ENCODE data around the gene KIF1A.

Gene KIF1A

DNA sequence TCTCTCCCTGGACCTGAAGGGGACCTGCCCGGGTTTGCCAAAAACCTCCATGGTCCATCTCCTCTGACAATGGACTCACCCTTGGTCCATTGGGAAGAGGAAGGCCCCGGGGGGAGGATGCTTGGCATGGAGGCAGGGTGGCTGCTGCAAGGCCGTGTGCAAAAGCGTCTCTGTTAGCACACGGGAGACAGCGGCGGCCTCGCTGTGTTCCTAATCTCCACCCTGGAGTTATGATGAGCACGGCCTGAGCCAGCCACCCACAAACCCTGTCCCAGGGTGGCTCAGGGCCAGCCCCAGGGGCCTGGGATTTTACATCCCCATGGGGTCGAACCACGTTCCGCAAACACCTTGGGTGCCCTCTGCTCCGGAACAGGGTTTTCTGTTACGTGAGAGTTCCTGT, 92.6 kb downstream of the KIF1A start:
- Histone ChIP-seq H3K9ac (ENCODE audit: low read depth, low read length, poor library complexity, severe bottlenecking) (no peak overlapping the region), H3K27me3 (ENCODE audit: insufficient read depth, low read length, poor library complexity, severe bottlenecking) (no peaks in the 10 kb centered on the region), H3K4me3 (ENCODE audit: low read length, poor library complexity, severe bottlenecking) (no peak overlapping the region), H3K4me1 (ENCODE audit: insufficient read depth, low read length, poor library complexity, severe bottlenecking) (no peaks in the 10 kb centered on the region), H2AFZ (ENCODE audit: low read length) (no peak overlapping the region), H3F3A (ENCODE audit: low read depth) (no peaks in the 10 kb centered on the region), H3K79me2 (ENCODE audit: insufficient read depth, low read length) (no peaks in the 10 kb centered on the region), H3K9me2 (replicated peaks; ENCODE audit: low read depth, low read length) (no peaks in the 10 kb centered on the region), H3K36me3 (ENCODE audit: insufficient read depth, low read length) (no peaks in the 10 kb centered on the region), H4K20me1 (ENCODE audit: insufficient read depth, low read length, poor library complexity, severe bottlenecking) (no peaks in the 10 kb centered on the region), H3K4me2 (ENCODE audit: low read depth, low read length, poor library complexity, severe bottlenecking) (no peak overlapping the region), H3K9me3 (ENCODE audit: insufficient read depth, low read depth, low read length) (no peaks in the 10 kb centered on the region)
- TF ChIP-seq EZH2phosphoT487 (IDR thresholded peaks at IDR 0.05; ENCODE audit: borderline replicate concordance): no peak
- TF ChIP-seq, protein P1, sequence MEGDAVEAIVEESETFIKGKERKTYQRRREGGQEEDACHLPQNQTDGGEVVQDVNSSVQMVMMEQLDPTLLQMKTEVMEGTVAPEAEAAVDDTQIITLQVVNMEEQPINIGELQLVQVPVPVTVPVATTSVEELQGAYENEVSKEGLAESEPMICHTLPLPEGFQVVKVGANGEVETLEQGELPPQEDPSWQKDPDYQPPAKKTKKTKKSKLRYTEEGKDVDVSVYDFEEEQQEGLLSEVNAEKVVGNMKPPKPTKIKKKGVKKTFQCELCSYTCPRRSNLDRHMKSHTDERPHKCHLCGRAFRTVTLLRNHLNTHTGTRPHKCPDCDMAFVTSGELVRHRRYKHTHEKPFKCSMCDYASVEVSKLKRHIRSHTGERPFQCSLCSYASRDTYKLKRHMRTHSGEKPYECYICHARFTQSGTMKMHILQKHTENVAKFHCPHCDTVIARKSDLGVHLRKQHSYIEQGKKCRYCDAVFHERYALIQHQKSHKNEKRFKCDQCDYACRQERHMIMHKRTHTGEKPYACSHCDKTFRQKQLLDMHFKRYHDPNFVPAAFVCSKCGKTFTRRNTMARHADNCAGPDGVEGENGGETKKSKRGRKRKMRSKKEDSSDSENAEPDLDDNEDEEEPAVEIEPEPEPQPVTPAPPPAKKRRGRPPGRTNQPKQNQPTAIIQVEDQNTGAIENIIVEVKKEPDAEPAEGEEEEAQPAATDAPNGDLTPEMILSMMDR (conservative IDR thresholded peaks at IDR 0.05; ENCODE audit: low read length): no peak

DNA sequence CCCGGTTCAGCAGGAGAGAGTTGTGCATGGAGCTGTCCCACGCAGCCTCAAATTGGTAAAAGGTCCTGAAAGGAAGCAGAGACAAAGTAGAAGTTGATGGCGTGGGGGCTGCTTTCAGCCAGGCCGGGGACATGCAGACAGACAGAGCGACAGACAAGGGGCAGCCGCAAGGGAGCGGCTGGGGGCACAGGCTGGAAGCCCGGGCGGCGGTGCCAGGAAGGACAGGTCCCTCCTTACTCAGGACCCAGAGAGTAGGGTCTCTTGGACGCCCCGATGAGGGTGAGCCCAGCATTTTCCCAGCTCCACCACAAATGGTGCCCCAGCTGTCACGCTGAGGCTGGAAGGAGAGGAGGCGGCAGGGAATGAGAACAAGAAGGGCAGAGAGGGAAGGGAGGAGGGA, 93.1 kb downstream of the KIF1A start:
- H3K36me3 ChIP-seq (ENCODE audit: insufficient read depth, low read length): no peaks in the 10 kb centered on the region

DNA sequence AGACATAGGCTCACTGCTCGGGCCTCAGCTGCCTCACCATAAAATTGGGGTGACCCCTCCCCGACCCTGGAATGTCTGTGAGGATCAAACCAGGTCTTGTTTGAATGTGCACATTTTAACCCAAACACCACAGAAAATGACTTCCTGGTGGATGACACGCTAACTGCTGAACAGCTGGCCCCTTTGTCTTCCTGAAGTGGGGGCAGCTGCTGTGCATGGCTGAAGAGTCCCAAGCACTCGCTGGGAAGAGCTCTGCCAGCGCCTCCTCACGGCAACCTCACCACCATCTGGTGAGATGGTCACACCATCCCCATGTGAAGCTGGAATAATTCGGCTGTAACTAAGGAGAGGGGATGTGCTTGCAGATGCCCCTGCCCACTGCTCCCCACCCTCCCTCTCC, 94.3 kb downstream of the KIF1A start:
- no peak overlapping the region for H3K4me3 ChIP-seq (ENCODE audit: low read length, poor library complexity, severe bottlenecking)
- H3K9me3 ChIP-seq (ENCODE audit: insufficient read depth, low read depth, low read length): no peaks in the 10 kb centered on the region
- H3K4me2 ChIP-seq (ENCODE audit: low read depth, low read length, poor library complexity, severe bottlenecking): no peak overlapping the region
- no peaks in the 10 kb centered on the region for H3F3A ChIP-seq (ENCODE audit: low read depth)
- no peaks in the 10 kb centered on the region for H4K20me1 ChIP-seq (ENCODE audit: insufficient read depth, low read length, poor library complexity, severe bottlenecking)
- H3K9ac ChIP-seq (ENCODE audit: low read depth, low read length, poor library complexity, severe bottlenecking): no peak overlapping the region
- no peaks in the 10 kb centered on the region for H3K36me3 ChIP-seq (ENCODE audit: insufficient read depth, low read length)
- no peaks in the 10 kb centered on the region for H3K27me3 ChIP-seq (ENCODE audit: insufficient read depth, low read length, poor library complexity, severe bottlenecking)
- H3K9me2 ChIP-seq (replicated peaks; ENCODE audit: low read depth, low read length): no peaks in the 10 kb centered on the region
- TF ChIP-seq EZH2phosphoT487 (IDR thresholded peaks at IDR 0.05; ENCODE audit: borderline replicate concordance): no peak
- TF ChIP-seq, protein P1 (conservative IDR thresholded peaks at IDR 0.05; ENCODE audit: low read length): no peak
- H3K4me1 ChIP-seq (ENCODE audit: insufficient read depth, low read length, poor library complexity, severe bottlenecking): no peaks in the 10 kb centered on the region
- no peaks in the 10 kb centered on the region for H3K79me2 ChIP-seq (ENCODE audit: insufficient read depth, low read length)
- H2AFZ ChIP-seq (ENCODE audit: low read length): no peak overlapping the region

More for the DNA sequence above, 93.1 kb downstream of the KIF1A start:
- H3K9me2 ChIP-seq (replicated peaks; ENCODE audit: low read depth, low read length): no peaks in the 10 kb centered on the region
- no peak overlapping the region for H3K9ac ChIP-seq (ENCODE audit: low read depth, low read length, poor library complexity, severe bottlenecking)
- TF ChIP-seq, protein P1 (conservative IDR thresholded peaks at IDR 0.05; ENCODE audit: low read length): no peak
- TF ChIP-seq EZH2phosphoT487 (IDR thresholded peaks at IDR 0.05; ENCODE audit: borderline replicate concordance): no peak
- no peaks in the 10 kb centered on the region for H3K79me2 ChIP-seq (ENCODE audit: insufficient read depth, low read length)
- no peaks in the 10 kb centered on the region for H3K9me3 ChIP-seq (ENCODE audit: insufficient read depth, low read depth, low read length)
- no peaks in the 10 kb centered on the region for H4K20me1 ChIP-seq (ENCODE audit: insufficient read depth, low read length, poor library complexity, severe bottlenecking)
- no peaks in the 10 kb centered on the region for H3F3A ChIP-seq (ENCODE audit: low read depth)
- no peak overlapping the region for H2AFZ ChIP-seq (ENCODE audit: low read length)
- H3K27me3 ChIP-seq (ENCODE audit: insufficient read depth, low read length, poor library complexity, severe bottlenecking): no peaks in the 10 kb centered on the region
- H3K4me3 ChIP-seq (ENCODE audit: low read length, poor library complexity, severe bottlenecking): no peak overlapping the region
- H3K4me1 ChIP-seq (ENCODE audit: insufficient read depth, low read length, poor library complexity, severe bottlenecking): no peaks in the 10 kb centered on the region
- no peak overlapping the region for H3K4me2 ChIP-seq (ENCODE audit: low read depth, low read length, poor library complexity, severe bottlenecking)
